Measurements from ENCODE around the gene EIF1AX. TPM values are rescaled to one million over a fixed set of nuclear protein-coding genes. Genes with fewer than 3 reads are reported as not detected.
"Not testable (repeated sequence)": the region's sequence is repeated elsewhere in the genome, so short reads cannot be mapped to it uniquely, and the experiment has no call there.

EIF1AX gene, protein sequence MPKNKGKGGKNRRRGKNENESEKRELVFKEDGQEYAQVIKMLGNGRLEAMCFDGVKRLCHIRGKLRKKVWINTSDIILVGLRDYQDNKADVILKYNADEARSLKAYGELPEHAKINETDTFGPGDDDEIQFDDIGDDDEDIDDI
- polyA plus RNA-seq (2012; ENCODE audit: missing spikeins), result 88.7 TPM

DNA sequence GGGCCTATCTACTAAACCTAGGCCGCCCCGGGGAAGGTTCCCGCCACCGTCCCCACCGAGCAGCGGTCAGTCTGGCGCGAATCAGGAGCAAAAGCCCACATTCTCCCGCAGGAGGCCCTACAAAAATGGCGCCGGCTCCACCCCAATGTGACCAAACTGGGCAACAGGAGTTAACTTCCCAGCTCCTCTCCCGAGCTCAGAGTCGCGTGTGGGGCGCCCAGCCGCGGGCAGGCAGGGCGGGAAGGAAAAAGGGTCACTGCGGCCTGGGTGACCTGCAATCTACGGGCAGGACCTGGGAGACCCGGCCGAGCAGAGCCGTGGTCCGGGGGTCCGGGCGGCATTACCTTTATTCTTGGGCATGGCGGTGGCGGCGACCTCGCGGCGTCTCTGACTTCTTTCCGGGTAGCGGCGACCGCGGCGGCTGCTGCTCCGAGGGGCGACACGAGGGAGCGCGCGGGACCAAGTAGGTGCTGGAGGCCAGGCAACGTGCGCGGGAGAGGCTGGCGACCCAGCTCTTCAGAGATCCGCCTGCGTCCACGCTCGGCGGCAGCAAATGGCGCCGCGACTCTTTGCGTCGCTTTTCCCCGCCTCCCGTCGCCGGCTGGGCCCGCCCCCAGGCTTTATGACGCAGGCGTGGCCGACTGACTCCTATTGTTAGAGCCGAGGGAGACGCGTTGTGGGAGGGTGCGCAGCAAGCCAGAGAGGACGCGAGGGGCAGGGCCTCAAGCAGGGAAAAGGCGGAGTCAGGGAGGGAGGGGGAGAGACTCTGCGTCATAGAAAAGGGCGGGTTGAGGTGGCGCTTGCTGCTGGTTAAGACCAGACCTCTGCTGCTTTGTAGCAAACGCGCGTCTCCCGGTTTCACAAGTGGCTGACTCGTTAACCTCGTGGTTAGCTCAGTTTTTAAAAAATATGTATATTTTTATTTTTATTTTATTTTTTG lies at the start of gene EIF1AX:
TSS of gene EIF1AX (minus strand) at position 558 of the 940 bp plus-strand sequence. CDS start at position 360, 198 bp downstream.
- peak; percentile 65 for TF ChIP-seq POLR2AphosphoS5 (IDR thresholded peaks at IDR 0.05; ENCODE audit: low read depth, low read length)
- TF ChIP-seq TAF1 (IDR thresholded peaks at IDR 0.05; ENCODE audit: borderline replicate concordance, low read depth, low read length), result no peak; the same call in 1 of the 2 replicates
- peak; percentile 69 for TF ChIP-seq POLR2A (IDR thresholded peaks at IDR 0.05; ENCODE audit: low read depth, low read length)
- FAIRE-seq (peak; percentile 94), DNase-seq (ENCODE audit: insufficient read length) (peak; percentile 75)

DNA sequence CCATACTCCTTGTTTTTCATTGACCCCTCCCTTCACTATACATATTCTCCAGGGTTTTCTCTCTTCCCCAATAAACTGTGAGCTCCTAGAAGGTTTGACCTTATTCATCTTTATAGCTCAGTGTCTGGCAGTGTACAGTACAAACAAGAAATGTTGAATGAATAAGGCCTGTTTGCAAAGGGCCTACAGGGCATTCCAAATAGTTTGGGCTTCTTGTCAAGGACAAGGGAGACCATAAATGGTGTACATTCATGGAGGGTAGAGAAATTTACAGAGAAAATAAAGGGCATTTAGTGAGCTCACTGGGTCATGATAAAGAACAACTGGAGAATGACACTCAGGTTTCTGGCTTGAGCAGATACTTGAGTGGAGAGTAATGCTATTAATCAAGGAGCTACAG lies 47.5 kb upstream of the EIF1AX start:
- TF ChIP-seq POLR2AphosphoS5 (IDR thresholded peaks at IDR 0.05; ENCODE audit: low read depth, low read length) (no peak), POLR2A (IDR thresholded peaks at IDR 0.05; ENCODE audit: low read depth, low read length) (no peak), TAF1 (IDR thresholded peaks at IDR 0.05; ENCODE audit: borderline replicate concordance, low read depth, low read length) (no peak)
- DNase-seq (ENCODE audit: insufficient read length), result no peak
- no peak for FAIRE-seq

DNA sequence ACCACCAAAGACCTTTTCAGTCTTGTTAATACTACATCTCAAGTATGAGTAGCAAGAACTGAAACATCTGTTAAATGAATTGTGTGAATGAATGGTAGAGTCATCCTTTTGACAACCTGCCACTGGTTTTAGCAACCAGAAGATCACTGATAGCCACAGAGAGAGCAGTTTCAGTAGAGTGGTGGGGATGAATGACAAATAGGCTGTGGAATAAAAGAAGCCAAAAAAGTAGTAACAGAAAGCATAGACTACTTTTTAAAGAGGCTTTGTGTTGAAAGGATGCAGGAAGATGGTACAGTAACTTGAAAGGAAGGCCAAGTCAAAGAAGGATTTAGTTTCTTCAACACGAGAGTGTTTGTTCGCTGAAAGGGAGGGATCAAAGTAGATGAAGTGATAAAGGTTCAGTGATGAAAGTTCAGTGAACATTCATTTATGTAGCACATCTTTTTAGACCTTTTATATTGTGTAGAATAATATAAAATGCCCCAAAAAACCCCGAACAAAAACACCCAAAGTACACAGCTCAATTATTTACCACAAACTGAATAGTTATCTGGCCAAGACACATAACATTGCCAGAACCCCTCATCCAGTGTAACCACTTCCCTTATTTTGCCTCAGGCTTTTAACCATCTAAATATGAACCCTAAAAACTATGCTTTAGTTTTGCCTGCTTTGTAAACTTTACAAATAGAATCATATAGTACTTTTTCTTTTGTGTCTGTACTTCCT lies 40.1 kb upstream of the EIF1AX start:
- peak; percentile 50 for FAIRE-seq
- TF ChIP-seq POLR2A (IDR thresholded peaks at IDR 0.05; ENCODE audit: low read depth, low read length) (no peak), POLR2AphosphoS5 (IDR thresholded peaks at IDR 0.05; ENCODE audit: low read depth, low read length) (no peak), TAF1 (IDR thresholded peaks at IDR 0.05; ENCODE audit: borderline replicate concordance, low read depth, low read length) (no peak)
- no peak for DNase-seq (ENCODE audit: insufficient read length)

DNA sequence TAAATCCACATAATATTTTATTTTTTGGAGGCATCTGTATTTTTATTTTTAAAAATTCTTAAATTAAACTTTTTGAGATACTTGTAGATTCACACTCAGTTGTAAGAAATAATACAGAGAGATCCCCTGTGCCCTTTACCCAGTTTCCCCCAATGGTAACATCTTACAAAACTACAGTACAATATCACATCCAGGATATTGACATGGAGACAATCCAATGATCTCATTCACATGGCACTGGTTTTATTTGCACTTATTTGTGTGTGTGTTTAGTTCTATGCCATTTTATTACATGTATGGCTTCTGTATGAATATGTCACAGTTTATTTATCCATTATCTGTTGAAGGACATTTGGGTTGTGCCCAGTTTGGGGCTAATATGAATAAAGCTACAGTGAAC lies 35.5 kb upstream of the EIF1AX start:
- TF ChIP-seq POLR2AphosphoS5 (IDR thresholded peaks at IDR 0.05; ENCODE audit: low read depth, low read length) (no peak), POLR2A (IDR thresholded peaks at IDR 0.05; ENCODE audit: low read depth, low read length) (no peak), TAF1 (IDR thresholded peaks at IDR 0.05; ENCODE audit: borderline replicate concordance, low read depth, low read length) (no peak)
- FAIRE-seq, result no peak
- DNase-seq (ENCODE audit: insufficient read length), result no peak

DNA sequence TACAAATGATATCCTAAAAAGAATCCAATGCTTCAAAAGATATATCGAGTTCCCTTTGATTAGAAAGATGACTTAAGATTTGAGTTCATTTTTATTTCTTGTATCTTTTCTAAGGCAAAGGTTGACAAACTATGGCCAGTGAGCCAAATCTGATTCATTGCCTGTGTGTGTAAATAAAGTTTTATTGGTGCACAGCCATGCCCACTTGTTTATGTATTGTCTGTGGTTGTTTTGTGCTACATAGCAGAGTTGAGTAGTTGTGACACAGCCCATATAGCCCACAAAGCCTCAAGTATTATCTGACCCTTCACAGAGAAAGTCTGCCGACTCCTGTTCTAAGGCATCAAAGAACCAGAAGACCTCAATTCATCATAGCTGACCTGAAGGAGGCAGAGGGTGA lies 32.2 kb upstream of the EIF1AX start:
- DNase-seq (ENCODE audit: insufficient read length), result no peak
- no peak for FAIRE-seq
- TF ChIP-seq POLR2A (IDR thresholded peaks at IDR 0.05; ENCODE audit: low read depth, low read length), result no peak
- TF ChIP-seq TAF1 (IDR thresholded peaks at IDR 0.05; ENCODE audit: borderline replicate concordance, low read depth, low read length), result no peak
- TF ChIP-seq POLR2AphosphoS5 (IDR thresholded peaks at IDR 0.05; ENCODE audit: low read depth, low read length), result no peak

DNA sequence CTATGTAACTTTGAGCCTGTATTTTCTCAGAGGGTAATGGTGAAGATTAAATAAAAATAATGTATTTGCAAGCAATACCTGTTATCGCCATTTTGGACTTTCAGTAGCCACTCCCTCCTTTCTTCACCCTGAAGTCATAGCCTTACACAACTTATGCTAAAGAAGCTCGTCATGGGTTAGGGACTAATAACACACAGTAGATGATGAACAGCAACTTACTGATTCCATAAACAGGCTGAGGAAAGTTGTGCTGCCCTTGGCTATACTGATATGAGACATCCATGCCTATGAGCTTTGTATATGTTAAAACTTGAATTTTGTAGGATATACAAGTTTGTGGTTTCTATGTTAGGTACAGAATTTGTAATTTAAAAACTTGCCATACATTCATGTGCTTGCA lies 31.7 kb upstream of the EIF1AX start:
- no peak for TF ChIP-seq POLR2A (IDR thresholded peaks at IDR 0.05; ENCODE audit: low read depth, low read length)
- no peak for TF ChIP-seq POLR2AphosphoS5 (IDR thresholded peaks at IDR 0.05; ENCODE audit: low read depth, low read length)
- no peak for TF ChIP-seq TAF1 (IDR thresholded peaks at IDR 0.05; ENCODE audit: borderline replicate concordance, low read depth, low read length)
- DNase-seq (ENCODE audit: insufficient read length) (no peak), FAIRE-seq (no peak)

DNA sequence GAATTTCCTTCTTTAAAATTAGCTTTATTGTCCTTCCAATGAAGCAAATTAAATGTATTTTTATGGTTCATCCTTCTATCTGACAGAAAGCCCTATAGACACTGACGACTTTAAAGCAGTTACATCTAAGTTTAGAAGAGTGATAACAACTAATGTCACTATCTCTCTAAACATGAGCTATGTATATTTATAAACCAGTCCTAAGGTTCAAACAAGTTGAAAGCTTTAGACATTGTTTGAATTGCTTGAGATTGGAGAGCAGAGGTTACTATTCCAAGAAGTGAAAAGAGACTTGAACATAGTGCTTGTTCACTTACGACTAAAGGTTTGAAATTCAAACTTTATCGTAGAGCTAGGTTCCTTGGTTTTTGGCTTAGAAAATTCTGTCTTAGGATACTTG lies 30.2 kb upstream of the EIF1AX start:
- TF ChIP-seq POLR2A (IDR thresholded peaks at IDR 0.05; ENCODE audit: low read depth, low read length), result no peak
- no peak for TF ChIP-seq TAF1 (IDR thresholded peaks at IDR 0.05; ENCODE audit: borderline replicate concordance, low read depth, low read length)
- no peak for TF ChIP-seq POLR2AphosphoS5 (IDR thresholded peaks at IDR 0.05; ENCODE audit: low read depth, low read length)
- FAIRE-seq (peak; percentile 50), DNase-seq (ENCODE audit: insufficient read length) (no peak)

DNA sequence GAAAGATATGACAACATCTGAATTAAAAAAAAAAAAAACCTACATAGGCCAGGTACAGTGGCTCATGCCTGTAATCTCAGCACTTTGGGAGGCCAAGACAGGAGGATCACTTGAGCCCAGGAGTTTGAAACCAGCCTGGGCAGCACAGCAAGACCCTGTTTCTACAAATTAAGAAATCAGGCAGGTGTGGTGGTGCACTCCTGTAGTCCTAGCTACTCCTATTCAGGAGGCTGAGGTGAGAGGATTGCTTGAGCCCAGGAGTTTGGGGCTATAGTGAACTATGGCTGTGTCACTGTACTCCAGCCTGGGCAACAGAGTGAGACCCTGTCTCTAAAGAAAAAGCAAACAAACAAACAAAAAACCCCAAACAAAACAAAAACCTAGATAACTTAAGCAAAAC lies 20.9 kb upstream of the EIF1AX start:
- FAIRE-seq; DNase-seq (ENCODE audit: insufficient read length): not testable (repeated sequence)

DNA sequence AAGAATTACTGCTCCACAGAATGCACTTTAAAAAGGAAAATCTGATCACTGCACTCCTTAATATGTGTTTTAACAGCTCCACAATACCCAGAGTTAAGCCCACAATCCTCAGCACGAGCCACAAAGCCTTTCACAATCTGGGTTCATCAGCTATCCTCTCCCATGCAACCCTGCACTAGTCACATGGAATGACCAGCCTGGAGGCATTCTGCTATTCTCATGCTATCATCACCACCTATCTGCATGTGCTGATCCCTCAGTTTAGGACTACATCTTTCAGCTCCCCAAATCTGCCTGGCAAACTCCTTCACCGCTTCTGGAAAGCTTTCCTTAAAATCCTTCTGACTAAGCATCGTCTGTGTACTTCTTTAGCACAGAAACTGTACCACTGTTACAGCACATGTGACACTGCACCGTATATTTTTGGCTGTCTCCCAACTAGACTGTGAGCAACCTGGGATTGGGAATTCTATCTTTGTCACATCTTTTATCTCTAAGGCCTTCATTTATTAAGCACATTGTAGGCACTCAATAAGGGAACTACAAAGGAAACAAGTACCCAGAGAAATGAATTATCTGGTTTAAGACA lies 18.3 kb upstream of the EIF1AX start:
- no peak for DNase-seq (ENCODE audit: insufficient read length)
- peak; percentile 54 for FAIRE-seq
- TF ChIP-seq POLR2A (IDR thresholded peaks at IDR 0.05; ENCODE audit: low read depth, low read length), result no peak
- no peak for TF ChIP-seq POLR2AphosphoS5 (IDR thresholded peaks at IDR 0.05; ENCODE audit: low read depth, low read length)

DNA sequence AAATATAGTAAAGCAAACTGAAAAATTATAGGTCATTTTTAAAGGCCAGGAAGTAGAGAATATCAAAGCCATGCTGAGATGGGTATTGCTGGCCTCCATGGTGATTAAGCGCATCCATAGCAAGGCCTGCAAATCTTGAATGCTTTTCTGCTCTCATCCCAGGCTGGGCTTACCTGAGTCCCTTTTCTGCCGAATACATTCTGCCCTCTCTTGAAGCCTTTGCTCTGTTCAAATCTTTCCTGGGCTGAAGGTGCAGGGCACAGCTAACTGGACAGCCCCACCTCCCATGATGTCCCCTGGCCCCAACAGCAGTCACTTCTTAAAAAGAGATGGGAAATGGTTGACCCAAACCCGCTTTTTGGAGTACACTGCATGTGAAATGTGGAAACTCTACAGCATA lies 10.1 kb upstream of the EIF1AX start:
- FAIRE-seq (no peak), DNase-seq (ENCODE audit: insufficient read length) (no peak)
- TF ChIP-seq TAF1 (IDR thresholded peaks at IDR 0.05; ENCODE audit: borderline replicate concordance, low read depth, low read length), result no peak
- no peak for TF ChIP-seq POLR2A (IDR thresholded peaks at IDR 0.05; ENCODE audit: low read depth, low read length)
- no peak for TF ChIP-seq POLR2AphosphoS5 (IDR thresholded peaks at IDR 0.05; ENCODE audit: low read depth, low read length)

DNA sequence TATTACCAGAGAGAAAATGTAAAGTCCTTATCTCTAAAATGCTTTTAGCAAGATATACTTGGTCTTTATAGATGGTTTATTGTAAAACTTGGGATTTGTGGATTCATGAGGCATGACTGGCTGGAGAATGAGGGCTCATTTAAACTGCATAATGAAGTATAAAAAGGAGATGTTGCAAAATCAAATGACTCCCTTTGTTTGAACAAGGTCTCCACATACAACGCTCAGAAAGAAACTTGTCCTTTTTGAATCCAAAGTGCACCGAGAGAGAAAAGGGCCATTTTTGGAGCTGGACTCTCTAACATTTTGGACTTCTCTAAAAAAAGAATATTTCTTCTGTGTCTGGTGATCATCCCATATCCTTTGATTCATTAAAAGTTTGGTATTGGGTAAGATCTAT lies 7.7 kb upstream of the EIF1AX start:
- DNase-seq (ENCODE audit: insufficient read length) (no peak), FAIRE-seq (no peak)
- TF ChIP-seq POLR2A (IDR thresholded peaks at IDR 0.05; ENCODE audit: low read depth, low read length), result no peak
- TF ChIP-seq POLR2AphosphoS5 (IDR thresholded peaks at IDR 0.05; ENCODE audit: low read depth, low read length), result no peak
- TF ChIP-seq TAF1 (IDR thresholded peaks at IDR 0.05; ENCODE audit: borderline replicate concordance, low read depth, low read length), result no peak
